Measurements from ENCODE around the gene NOC2L. TPM values are rescaled to one million over a fixed set of nuclear protein-coding genes. Genes with fewer than 3 reads are reported as not detected.

The NOC2L gene
- total RNA-seq, 1 experiment from 2014 or later, result 214 TPM

- DNase-seq (ENCODE audit: low spot score), result no peak
- CTCF ChIA-PET, result no interaction called here
- H3K4me1 ChIP-seq (ENCODE audit: insufficient read depth, low read length, poor library complexity, severe bottlenecking), result peaks cover 12% of the 10 kb centered on the region
- no peaks in the 10 kb centered on the region for H3K27me3 ChIP-seq (replicated peaks; ENCODE audit: insufficient read depth, low read depth, low read length, poor library complexity)
- peak overlapping the region; percentile 98 for H3K4me3 ChIP-seq (ENCODE audit: low read depth, low read length, poor library complexity, severe bottlenecking)
- no peaks in the 10 kb centered on the region for H3K9me3 ChIP-seq (ENCODE audit: low read depth, low read length, poor library complexity, severe bottlenecking)
- H3K27ac ChIP-seq (ENCODE audit: low read depth, low read length, poor library complexity, severe bottlenecking), result peak overlapping the region; percentile 65
- POLR2A ChIA-PET (ENCODE audit: low non-redundant PET), result no interaction called here
- no TSS peak for BruUV-seq (replicated peaks)
- intact Hi-C loops (cut with micrococcal nuclease; ENCODE audit: unreplicated experiment), result no loop called here
- H3K36me3 ChIP-seq (ENCODE audit: insufficient read depth, low read length, poor library complexity, severe bottlenecking), result peaks cover 16% of the 10 kb centered on the region
- no peak for TF ChIP-seq CTCF (conservative IDR thresholded peaks at IDR 0.05; ENCODE audit: low read depth, low read length)
- TF ChIP-seq EZH2 (IDR thresholded peaks at IDR 0.05; ENCODE audit: borderline replicate concordance, low read depth, low read length, poor library complexity, severe bottlenecking), result no peak
These were observed 2.1 kb upstream of the NOC2L start for GRCh38 chr1:961132-961669.

- peaks cover 12% of the 10 kb centered on the region for H3K4me1 ChIP-seq (ENCODE audit: insufficient read depth, low read length, poor library complexity, severe bottlenecking)
- peak within 1 kb of the TSS; percentile 65 for H3K27ac ChIP-seq (ENCODE audit: low read depth, low read length, poor library complexity, severe bottlenecking)
- peak within 1 kb of the TSS; percentile 98 for H3K4me3 ChIP-seq (ENCODE audit: low read depth, low read length, poor library complexity, severe bottlenecking)
- intact Hi-C loops (cut with micrococcal nuclease; ENCODE audit: unreplicated experiment), result no loop called here
- POLR2A ChIA-PET (ENCODE audit: low non-redundant PET), result no interaction called here
- BruUV-seq (replicated peaks), result no TSS peak
- DNase-seq (ENCODE audit: low spot score), result peak; percentile 91
- H3K27me3 ChIP-seq (replicated peaks; ENCODE audit: insufficient read depth, low read depth, low read length, poor library complexity), result no peaks in the 10 kb centered on the region
- H3K9me3 ChIP-seq (ENCODE audit: low read depth, low read length, poor library complexity, severe bottlenecking), result no peaks in the 10 kb centered on the region
- TF ChIP-seq CTCF (conservative IDR thresholded peaks at IDR 0.05; ENCODE audit: low read depth, low read length) (no peak), EZH2 (IDR thresholded peaks at IDR 0.05; ENCODE audit: borderline replicate concordance, low read depth, low read length, poor library complexity, severe bottlenecking) (no peak)
- CTCF ChIA-PET, result no interaction called here
- H3K36me3 ChIP-seq (ENCODE audit: insufficient read depth, low read length, poor library complexity, severe bottlenecking), result peaks cover 22% of the 10 kb centered on the region
These were observed 1.5 kb upstream of the NOC2L start, which contains the start of gene KLHL17 for GRCh38 chr1:960363-961131. Gene KLHL17, plus strand, starts transcription at chr1:960584. Its CDS starts 110 bp downstream, at chr1:960694.

DNA sequence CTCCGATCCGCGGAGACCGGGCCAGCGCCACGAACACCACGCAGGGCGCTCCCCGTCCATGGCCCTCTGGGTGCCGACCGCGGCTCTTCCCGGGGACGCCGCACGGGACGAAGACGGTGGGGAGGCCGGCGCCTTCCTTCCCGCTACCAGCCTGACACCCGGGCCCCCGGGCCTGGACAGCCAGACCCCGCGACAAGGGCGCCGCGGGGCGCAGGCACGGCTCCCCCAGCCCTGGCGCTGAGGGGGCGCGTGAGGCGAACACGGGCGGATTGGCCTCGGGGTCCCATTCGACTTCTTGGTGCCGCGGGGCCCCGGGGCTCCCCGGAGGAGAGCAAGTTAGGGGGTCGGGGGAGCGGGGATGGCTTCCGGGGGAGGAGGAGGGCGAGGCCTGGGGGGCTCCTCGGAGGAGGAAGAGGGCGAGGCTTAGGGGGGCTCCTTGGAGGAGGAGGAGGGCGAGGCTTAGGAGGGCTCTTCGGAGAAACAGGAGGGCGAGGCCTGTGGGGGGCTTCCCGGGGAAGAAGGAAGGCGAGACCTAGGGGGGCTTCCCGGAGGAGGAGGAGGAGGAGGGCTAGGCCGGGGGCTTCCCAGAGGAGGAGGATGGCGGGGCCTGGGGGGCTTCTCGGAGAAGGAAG lies 791 bp upstream of the NOC2L start:
- CTCF ChIA-PET, result no interaction called here
- intact Hi-C loops (cut with micrococcal nuclease; ENCODE audit: unreplicated experiment), result no loop called here
- H3K4me3 ChIP-seq (ENCODE audit: low read depth, low read length, poor library complexity, severe bottlenecking), result peak overlapping the region; percentile 98
- H3K27me3 ChIP-seq (replicated peaks; ENCODE audit: insufficient read depth, low read depth, low read length, poor library complexity), result no peaks in the 10 kb centered on the region
- DNase-seq (ENCODE audit: low spot score), result no peak
- no peak for TF ChIP-seq EZH2 (IDR thresholded peaks at IDR 0.05; ENCODE audit: borderline replicate concordance, low read depth, low read length, poor library complexity, severe bottlenecking)
- no peak for TF ChIP-seq CTCF (conservative IDR thresholded peaks at IDR 0.05; ENCODE audit: low read depth, low read length)
- POLR2A ChIA-PET (ENCODE audit: low non-redundant PET), result no interaction called here
- no TSS peak for BruUV-seq (replicated peaks)
- H3K36me3 ChIP-seq (ENCODE audit: insufficient read depth, low read length, poor library complexity, severe bottlenecking), result peaks cover 29% of the 10 kb centered on the region
- no peaks in the 10 kb centered on the region for H3K9me3 ChIP-seq (ENCODE audit: low read depth, low read length, poor library complexity, severe bottlenecking)
- peaks cover 12% of the 10 kb centered on the region for H3K4me1 ChIP-seq (ENCODE audit: insufficient read depth, low read length, poor library complexity, severe bottlenecking)
- H3K27ac ChIP-seq (ENCODE audit: low read depth, low read length, poor library complexity, severe bottlenecking), result peak overlapping the region; percentile 65
